Calu3 (cell line): ENCODE results near the gene ZFPM1. TPM values are rescaled to one million over a fixed set of nuclear protein-coding genes. Genes with fewer than 3 reads are reported as not detected.

ENCODE experiments used
- BruUV-seq: library from RNA; stranded (reverse); fragments of 400-500 nt; replicated peaks from 2 replicates; lab custom pipeline; 2021; lab: Mats Ljungman, UMichigan
- CTCF ChIA-PET: fragments of 300-600 bp; sonication (Branson Sonifier 250); formaldehyde crosslinking; loops from one replicate; lab custom pipeline; 2022; ENCODE audit warnings: antibody characterized with exemption; lab: Charles Lee
- DNase-seq: peaks from one replicate; pipeline ENCODE4 v3.0.0; 2022
- H3K27ac Mint-ChIP-seq: one replicate; pipeline ENCODE4 v1.8.0; 2022; ENCODE audit warnings: mixed read lengths; ENCODE audit not compliant: unreplicated experiment
- H3K27me3 Mint-ChIP-seq: one replicate; pipeline ENCODE4 v1.8.0; 2022; ENCODE audit warnings: mixed read lengths; ENCODE audit not compliant: unreplicated experiment
- H3K36me3 Mint-ChIP-seq: one replicate; pipeline ENCODE4 v1.8.0; 2022; ENCODE audit warnings: mild to moderate bottlenecking, moderate library complexity, mixed read lengths; ENCODE audit not compliant: insufficient read depth, unreplicated experiment
- H3K4me1 Mint-ChIP-seq: one replicate; pipeline ENCODE4 v1.8.0; 2022; ENCODE audit warnings: mild to moderate bottlenecking, low read depth, mixed read lengths; ENCODE audit not compliant: unreplicated experiment
- H3K4me3 Mint-ChIP-seq: one replicate; pipeline ENCODE4 v1.8.0; 2022; ENCODE audit warnings: mild to moderate bottlenecking, low read depth, moderate library complexity, mixed read lengths; ENCODE audit not compliant: unreplicated experiment
- H3K9me3 Mint-ChIP-seq: one replicate; pipeline ENCODE4 v1.8.0; 2022; ENCODE audit warnings: low read depth, mixed read lengths; ENCODE audit not compliant: unreplicated experiment
- intact Hi-C: fragments of 100-400 bp; cut with micrococcal nuclease; formaldehyde crosslinking; loops from one replicate; pipeline ENCODE4 v1.10.0; 2022; ENCODE audit not compliant: unreplicated experiment
- total RNA-seq: library from RNA; stranded (reverse); gene quantifications from 2 replicates; pipeline ENCODE4 v1.2.3, GENCODE V29; 2022
- TF ChIP-seq, protein P1 (sequence below): fragments of 200-600 bp; IDR thresholded peaks from one replicate; pipeline ENCODE4 v1.8.0; 2022; ENCODE audit warnings: antibody characterized with exemption; ENCODE audit not compliant: unreplicated experiment

The ZFPM1 gene
- total RNA-seq, 1 experiment from 2014 or later, result 3.1 TPM

DNA sequence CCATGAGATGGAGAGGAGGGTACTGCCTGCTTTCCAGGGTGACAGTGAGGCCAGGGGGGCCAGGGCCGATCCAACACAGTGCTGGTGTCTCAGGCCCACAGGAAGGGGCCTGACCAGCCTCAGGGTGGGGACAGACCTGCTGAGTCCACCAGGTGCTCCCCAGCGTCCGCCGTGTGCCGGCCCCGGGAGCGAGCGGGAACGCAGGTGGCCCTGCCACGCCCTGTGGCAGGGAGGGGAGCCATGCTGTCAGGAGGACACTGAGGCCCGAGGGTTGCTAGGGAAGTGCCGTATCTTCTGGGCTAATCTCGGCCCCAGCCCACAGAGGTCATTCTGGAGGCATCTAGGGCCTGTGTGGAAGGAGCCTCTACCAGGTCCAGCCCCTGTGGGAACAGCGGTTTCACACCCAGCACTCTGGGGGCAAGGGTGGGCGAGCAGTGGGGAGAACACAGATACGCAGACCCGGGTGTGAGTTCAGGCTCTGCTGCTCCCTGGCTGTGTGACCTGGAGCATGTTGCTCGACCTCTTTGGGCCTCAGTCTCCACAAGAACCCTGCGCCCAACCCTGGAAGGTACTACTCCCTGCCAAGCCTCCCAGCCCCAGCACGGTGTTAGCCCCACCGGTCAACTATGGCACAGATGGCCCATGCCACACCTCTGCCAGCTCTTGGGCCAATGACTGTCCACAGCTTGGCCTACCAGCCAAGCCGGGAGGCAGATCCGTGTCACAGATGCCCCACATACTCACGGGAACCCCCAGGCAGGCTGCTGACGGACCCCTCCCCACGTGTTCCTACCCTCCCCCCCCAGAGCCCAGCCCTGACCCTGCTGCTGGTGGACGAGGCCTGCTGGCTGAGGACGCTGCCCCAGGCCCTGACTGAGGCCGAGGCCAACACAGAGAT lies 73.2 kb downstream of the ZFPM1 start:
- Mint-ChIP-seq H3K4me1 (no peaks in the 10 kb centered on the region), H3K9me3 (no peaks in the 10 kb centered on the region), H3K27ac (no peak overlapping the region), H3K36me3 (no peaks in the 10 kb centered on the region), H3K4me3 (no peak overlapping the region), H3K27me3 (no peaks in the 10 kb centered on the region)
- DNase-seq, result no peak
- intact Hi-C loops, result no loop called here
- BruUV-seq, result no TSS peak
- TF ChIP-seq, protein P1, sequence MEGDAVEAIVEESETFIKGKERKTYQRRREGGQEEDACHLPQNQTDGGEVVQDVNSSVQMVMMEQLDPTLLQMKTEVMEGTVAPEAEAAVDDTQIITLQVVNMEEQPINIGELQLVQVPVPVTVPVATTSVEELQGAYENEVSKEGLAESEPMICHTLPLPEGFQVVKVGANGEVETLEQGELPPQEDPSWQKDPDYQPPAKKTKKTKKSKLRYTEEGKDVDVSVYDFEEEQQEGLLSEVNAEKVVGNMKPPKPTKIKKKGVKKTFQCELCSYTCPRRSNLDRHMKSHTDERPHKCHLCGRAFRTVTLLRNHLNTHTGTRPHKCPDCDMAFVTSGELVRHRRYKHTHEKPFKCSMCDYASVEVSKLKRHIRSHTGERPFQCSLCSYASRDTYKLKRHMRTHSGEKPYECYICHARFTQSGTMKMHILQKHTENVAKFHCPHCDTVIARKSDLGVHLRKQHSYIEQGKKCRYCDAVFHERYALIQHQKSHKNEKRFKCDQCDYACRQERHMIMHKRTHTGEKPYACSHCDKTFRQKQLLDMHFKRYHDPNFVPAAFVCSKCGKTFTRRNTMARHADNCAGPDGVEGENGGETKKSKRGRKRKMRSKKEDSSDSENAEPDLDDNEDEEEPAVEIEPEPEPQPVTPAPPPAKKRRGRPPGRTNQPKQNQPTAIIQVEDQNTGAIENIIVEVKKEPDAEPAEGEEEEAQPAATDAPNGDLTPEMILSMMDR, result no peak
- CTCF ChIA-PET, result interaction anchor here (0.7 kb wide), 1 partner anchor 27 kb away, joined by 13 read pairs; no protein-coding TSS in a partner anchor

DNA sequence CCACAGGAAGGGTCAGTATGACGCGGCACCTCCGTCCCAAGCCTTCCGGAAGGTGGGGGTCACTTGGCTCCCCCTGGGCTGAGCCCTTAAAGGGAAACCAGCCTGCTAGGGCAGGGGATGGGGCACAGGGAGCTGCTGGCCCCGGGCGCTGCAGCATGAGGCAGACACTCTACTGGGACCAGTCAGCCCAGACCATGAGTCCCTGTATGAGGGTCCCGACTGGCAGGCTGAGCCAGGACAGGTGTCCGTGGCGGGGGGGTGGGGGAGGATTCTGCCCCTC lies 73.8 kb downstream of the ZFPM1 start:
- Mint-ChIP-seq H3K9me3 (no peaks in the 10 kb centered on the region), H3K36me3 (no peaks in the 10 kb centered on the region), H3K27me3 (no peaks in the 10 kb centered on the region), H3K4me1 (no peaks in the 10 kb centered on the region), H3K4me3 (no peak overlapping the region), H3K27ac (no peak overlapping the region)
- no peak for DNase-seq
- TF ChIP-seq, protein P1, result no peak
- CTCF ChIA-PET, result interaction anchor here (0.7 kb wide), 1 partner anchor 28 kb away, joined by 13 read pairs; no protein-coding TSS in a partner anchor
- intact Hi-C loops, result loop anchor here (1.0 kb wide), 1 partner anchor 84 kb away; no protein-coding TSS in a partner anchor
- no TSS peak for BruUV-seq

DNA sequence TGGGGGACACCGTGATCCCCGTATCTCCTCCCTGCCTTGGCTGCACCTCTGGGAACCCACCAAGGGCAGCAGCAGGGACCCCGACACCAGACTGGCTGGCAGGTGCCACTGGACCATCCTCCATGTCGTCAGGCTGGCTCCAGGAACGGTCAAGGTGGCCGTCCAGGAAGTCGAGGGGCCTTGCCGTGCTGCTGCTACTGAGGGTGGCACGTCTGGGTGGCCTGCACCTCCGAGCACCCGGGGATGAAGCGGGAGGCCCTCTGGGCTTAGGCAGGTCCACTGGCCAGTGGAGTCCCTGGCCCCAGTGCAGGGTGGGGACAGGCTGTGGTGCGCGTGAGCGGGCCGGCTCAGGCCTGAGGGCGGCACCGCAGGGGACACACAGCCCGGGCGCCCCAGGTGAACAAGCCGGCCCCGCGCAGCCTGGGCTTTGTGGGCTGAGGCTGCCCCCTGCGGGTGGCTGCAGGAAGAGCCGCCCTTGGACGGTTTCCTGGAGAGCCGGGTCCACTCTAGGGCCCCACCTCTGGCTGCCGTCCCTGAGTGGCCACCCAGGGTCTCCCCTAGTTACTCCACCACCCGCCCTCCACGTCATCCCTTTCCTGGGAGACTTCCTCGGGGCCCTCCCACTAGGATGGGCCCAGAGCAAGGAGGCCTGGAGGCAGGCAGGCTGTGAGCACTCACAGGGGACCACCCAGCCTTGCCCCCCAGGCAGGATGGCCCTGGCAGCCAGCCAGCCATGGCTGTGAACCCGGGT lies 74.3 kb downstream of the ZFPM1 start:
- BruUV-seq, result no TSS peak
- H3K9me3 Mint-ChIP-seq, result no peaks in the 10 kb centered on the region
- H3K4me3 Mint-ChIP-seq, result no peak overlapping the region
- H3K4me1 Mint-ChIP-seq, result no peaks in the 10 kb centered on the region
- intact Hi-C loops, result loop anchor here (1.0 kb wide), 1 partner anchor 84 kb away; no protein-coding TSS in a partner anchor
- TF ChIP-seq, protein P1, result peak; percentile 98
- H3K27me3 Mint-ChIP-seq, result no peaks in the 10 kb centered on the region
- H3K36me3 Mint-ChIP-seq, result no peaks in the 10 kb centered on the region
- no peak overlapping the region for H3K27ac Mint-ChIP-seq
- peak; percentile 88 for DNase-seq
- CTCF ChIA-PET, result interaction anchor here (0.7 kb wide), 1 partner anchor 28 kb away, joined by 13 read pairs; no protein-coding TSS in a partner anchor

DNA sequence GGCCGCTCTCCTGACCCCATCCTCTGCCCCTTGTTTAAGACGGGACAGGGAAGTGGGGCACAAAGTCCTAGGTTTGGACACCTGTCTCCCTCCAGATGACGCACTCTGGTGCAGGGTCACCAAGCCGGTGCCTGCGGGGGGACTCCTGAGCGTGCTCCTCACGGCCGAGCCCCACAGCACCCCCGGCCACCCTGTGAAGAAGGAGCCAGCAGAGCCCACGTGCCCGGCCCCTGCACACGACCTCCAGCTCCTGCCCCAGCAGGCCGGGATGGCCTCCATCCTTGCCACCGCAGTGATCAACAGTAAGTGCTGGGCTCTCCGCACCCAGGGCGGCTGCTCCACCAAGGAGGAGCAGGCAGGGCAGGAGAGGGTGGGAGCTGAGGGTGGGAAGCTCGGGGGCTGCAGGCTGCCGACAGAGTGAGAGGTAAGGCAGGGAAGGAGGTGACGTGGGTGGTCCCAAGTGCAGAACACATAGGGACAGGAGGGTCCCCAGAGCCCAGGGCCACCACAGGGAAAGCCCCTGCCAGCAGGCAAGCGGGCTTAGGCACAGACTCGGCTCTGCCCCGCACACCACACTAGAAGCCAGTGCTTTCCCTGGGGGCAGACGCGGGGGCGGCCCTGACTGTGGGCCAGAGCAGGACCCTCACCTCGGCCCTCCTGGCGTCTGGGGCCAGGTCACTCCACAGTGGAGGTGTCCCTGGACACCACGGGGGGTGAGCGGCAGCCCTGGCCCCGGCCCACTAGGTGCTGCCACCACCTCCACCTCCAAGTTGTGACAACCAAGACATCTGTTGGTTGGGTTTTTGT lies 75.1 kb downstream of the ZFPM1 start:
- Mint-ChIP-seq H3K36me3 (no peaks in the 10 kb centered on the region), H3K4me1 (no peaks in the 10 kb centered on the region), H3K4me3 (no peak overlapping the region), H3K27me3 (no peaks in the 10 kb centered on the region), H3K9me3 (no peaks in the 10 kb centered on the region), H3K27ac (no peak overlapping the region)
- DNase-seq, result no peak
- no TSS peak for BruUV-seq
- CTCF ChIA-PET, result no interaction called here
- intact Hi-C loops, result loop anchor here (1.0 kb wide), 1 partner anchor 85 kb away; no protein-coding TSS in a partner anchor
- TF ChIP-seq, protein P1, result no peak
